Measurements from ENCODE around the gene STX8.
A peak's percentile ranks its signal among the peaks of the same experiment; 100 is the strongest.

STX8 gene

GRCh38 chr17:9512323-9513168, 63.1 kb downstream of the STX8 start:
- Mint-ChIP-seq H3K27me3 (no peaks in the 10 kb centered on the region), H3K27ac (no peak overlapping the region), H3K4me1 (ENCODE audit: low read depth) (peaks cover 9% of the 10 kb centered on the region), H3K9me3 (peaks cover 33% of the 10 kb centered on the region), H3K36me3 (ENCODE audit: low read depth) (peaks cover 18% of the 10 kb centered on the region), H3K4me3 (no peak overlapping the region)
- intact Hi-C loops (cut with micrococcal nuclease), result no loop called here

- Mint-ChIP-seq H3K27me3 (no peaks in the 10 kb centered on the region), H3K9me3 (peaks cover 35% of the 10 kb centered on the region), H3K4me3 (no peak overlapping the region), H3K36me3 (ENCODE audit: low read depth) (peaks cover 33% of the 10 kb centered on the region), H3K4me1 (ENCODE audit: low read depth) (peaks cover 9% of the 10 kb centered on the region), H3K27ac (no peak overlapping the region)
- intact Hi-C loops (cut with micrococcal nuclease), result no loop called here
Observed at GRCh38 chr17:9509236-9509816, 66.3 kb downstream of the STX8 start.

DNA sequence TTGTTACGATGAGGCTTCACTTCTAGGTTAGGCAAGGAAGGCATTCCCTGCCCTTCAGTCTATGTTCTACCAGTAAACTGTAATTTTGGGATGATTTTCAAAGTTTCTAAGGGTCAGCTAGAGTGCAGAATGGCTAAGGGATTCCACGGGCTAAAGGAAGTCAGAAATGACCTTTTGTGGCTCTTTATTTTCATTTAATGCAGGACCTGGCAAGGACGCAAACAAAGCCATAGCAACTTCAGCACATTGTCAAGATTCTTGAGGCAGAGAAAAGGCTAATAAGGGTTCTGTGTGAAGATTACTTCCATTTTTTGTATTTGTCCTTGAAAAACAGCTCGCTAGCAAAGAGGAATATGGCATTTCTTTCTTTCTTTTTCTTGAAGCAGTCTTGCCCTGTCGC, 76.6 kb downstream of the STX8 start:
- H3K27ac Mint-ChIP-seq, result no peak overlapping the region
- no peaks in the 10 kb centered on the region for H3K4me1 Mint-ChIP-seq (ENCODE audit: low read depth)
- H3K4me3 Mint-ChIP-seq, result no peak overlapping the region
- peaks cover 37% of the 10 kb centered on the region for H3K36me3 Mint-ChIP-seq (ENCODE audit: low read depth)
- intact Hi-C loops (cut with micrococcal nuclease), result no loop called here
- H3K27me3 Mint-ChIP-seq, result no peaks in the 10 kb centered on the region
- H3K9me3 Mint-ChIP-seq, result no peaks in the 10 kb centered on the region

GRCh38 chr17:9498490-9498889, 77.1 kb downstream of the STX8 start:
- Mint-ChIP-seq H3K27me3 (no peaks in the 10 kb centered on the region), H3K27ac (no peak overlapping the region), H3K9me3 (no peaks in the 10 kb centered on the region), H3K4me1 (ENCODE audit: low read depth) (no peaks in the 10 kb centered on the region), H3K4me3 (no peak overlapping the region), H3K36me3 (ENCODE audit: low read depth) (peaks cover 36% of the 10 kb centered on the region)
- intact Hi-C loops (cut with micrococcal nuclease), result no loop called here

GRCh38 chr17:9488556-9488955, 87.1 kb downstream of the STX8 start:
- H3K4me3 Mint-ChIP-seq, result no peak overlapping the region
- H3K9me3 Mint-ChIP-seq, result no peaks in the 10 kb centered on the region
- no peak overlapping the region for H3K27ac Mint-ChIP-seq
- H3K36me3 Mint-ChIP-seq (ENCODE audit: low read depth), result peaks cover 78% of the 10 kb centered on the region
- no peaks in the 10 kb centered on the region for H3K27me3 Mint-ChIP-seq
- H3K4me1 Mint-ChIP-seq (ENCODE audit: low read depth), result no peaks in the 10 kb centered on the region
- intact Hi-C loops (cut with micrococcal nuclease), result no loop called here

DNA sequence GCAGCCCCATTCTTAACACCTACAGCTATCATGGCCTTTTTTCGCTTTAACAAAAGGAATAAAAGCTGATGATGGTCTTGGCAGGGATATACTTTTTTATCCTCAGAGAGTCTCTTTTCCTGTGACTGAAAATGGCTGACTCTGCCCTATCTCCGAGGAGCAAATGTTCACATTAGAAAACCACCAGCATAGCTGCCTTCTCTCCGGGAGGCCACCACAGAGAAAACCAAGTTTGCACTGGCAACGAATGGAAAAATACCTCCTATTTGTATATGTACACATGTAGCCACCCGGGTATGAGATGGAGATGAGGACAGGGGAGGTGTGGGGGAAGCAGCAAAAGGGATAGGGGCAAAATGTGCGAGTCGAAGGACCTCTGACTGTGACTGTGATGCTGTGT, 88.2 kb downstream of the STX8 start:
- H3K27me3 Mint-ChIP-seq, result no peaks in the 10 kb centered on the region
- H3K27ac Mint-ChIP-seq, result no peak overlapping the region
- H3K36me3 Mint-ChIP-seq (ENCODE audit: low read depth), result peaks cover 67% of the 10 kb centered on the region
- no peaks in the 10 kb centered on the region for H3K4me1 Mint-ChIP-seq (ENCODE audit: low read depth)
- no peaks in the 10 kb centered on the region for H3K9me3 Mint-ChIP-seq
- no peak overlapping the region for H3K4me3 Mint-ChIP-seq
- intact Hi-C loops (cut with micrococcal nuclease), result no loop called here

DNA sequence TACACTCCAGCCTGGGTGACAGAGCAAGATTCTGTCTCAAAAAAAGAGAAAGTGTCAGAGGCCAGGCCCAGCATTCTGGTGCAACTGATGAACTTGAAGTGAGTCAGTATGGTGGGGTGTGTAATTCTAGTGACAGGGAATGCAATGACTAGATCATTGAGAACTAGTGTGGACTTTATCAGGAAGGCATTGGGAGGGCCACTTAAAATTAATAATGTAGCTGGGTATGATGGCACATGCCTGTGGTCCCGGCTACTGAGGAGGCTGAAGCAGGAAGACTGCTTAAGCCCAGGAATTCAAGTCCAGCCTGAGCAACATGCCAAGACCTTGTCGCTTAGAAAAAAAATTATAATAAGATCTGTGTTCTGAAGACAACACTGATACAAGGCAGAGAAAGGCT, 90.8 kb downstream of the STX8 start:
- H3K36me3 Mint-ChIP-seq (ENCODE audit: low read depth), result peaks cover 44% of the 10 kb centered on the region
- H3K4me1 Mint-ChIP-seq (ENCODE audit: low read depth), result no peaks in the 10 kb centered on the region
- intact Hi-C loops (cut with micrococcal nuclease), result no loop called here
- no peak overlapping the region for H3K27ac Mint-ChIP-seq
- H3K9me3 Mint-ChIP-seq, result no peaks in the 10 kb centered on the region
- no peak overlapping the region for H3K4me3 Mint-ChIP-seq
- no peaks in the 10 kb centered on the region for H3K27me3 Mint-ChIP-seq

GRCh38 chr17:9479964-9480363, 95.7 kb downstream of the STX8 start:
- Mint-ChIP-seq H3K4me3 (no peak overlapping the region), H3K4me1 (ENCODE audit: low read depth) (no peaks in the 10 kb centered on the region), H3K36me3 (ENCODE audit: low read depth) (peaks cover 17% of the 10 kb centered on the region), H3K9me3 (no peaks in the 10 kb centered on the region), H3K27ac (no peak overlapping the region), H3K27me3 (no peaks in the 10 kb centered on the region)
- intact Hi-C loops (cut with micrococcal nuclease), result no loop called here

- H3K27me3 Mint-ChIP-seq, result no peaks in the 10 kb centered on the region
- no peaks in the 10 kb centered on the region for H3K4me1 Mint-ChIP-seq (ENCODE audit: low read depth)
- H3K36me3 Mint-ChIP-seq (ENCODE audit: low read depth), result peaks cover 11% of the 10 kb centered on the region
- H3K9me3 Mint-ChIP-seq, result no peaks in the 10 kb centered on the region
- no peak overlapping the region for H3K4me3 Mint-ChIP-seq
- no peak overlapping the region for H3K27ac Mint-ChIP-seq
- intact Hi-C loops (cut with micrococcal nuclease), result no loop called here
Observed at GRCh38 chr17:9478889-9479288, 96.7 kb downstream of the STX8 start.

DNA sequence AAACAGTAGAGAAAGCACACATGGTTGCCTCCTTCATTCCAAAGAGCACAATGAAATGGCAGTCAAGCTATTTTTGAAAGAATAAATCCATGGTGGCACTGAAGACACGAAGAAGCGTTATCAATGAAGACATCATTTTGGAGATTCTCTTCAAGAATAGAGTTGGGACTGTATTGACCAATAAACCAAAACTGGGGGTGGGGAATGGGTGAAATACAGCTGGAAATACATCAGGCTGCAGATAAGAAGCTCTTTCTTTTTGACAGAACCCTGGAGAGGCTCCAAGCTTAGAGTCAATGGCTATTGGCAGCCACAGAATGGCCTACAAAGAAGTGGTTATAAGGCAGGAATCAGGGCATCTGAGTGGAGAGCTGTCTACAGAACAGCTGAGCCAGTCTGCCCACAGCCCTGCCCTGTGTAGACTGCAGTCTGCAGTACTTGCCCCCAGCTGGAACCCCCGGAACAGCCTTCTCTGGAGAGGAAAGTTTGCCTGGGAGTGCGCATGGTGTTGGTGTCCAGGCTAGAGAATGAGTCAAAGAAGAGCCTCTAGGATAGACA, 100.4 kb downstream of the STX8 start:
- no peaks in the 10 kb centered on the region for H3K27me3 Mint-ChIP-seq
- H3K27ac Mint-ChIP-seq, result no peak overlapping the region
- H3K4me3 Mint-ChIP-seq, result no peak overlapping the region
- no peaks in the 10 kb centered on the region for H3K9me3 Mint-ChIP-seq
- intact Hi-C loops (cut with micrococcal nuclease), result no loop called here
- peaks cover 3% of the 10 kb centered on the region for H3K4me1 Mint-ChIP-seq (ENCODE audit: low read depth)
- peaks cover 17% of the 10 kb centered on the region for H3K36me3 Mint-ChIP-seq (ENCODE audit: low read depth)

DNA sequence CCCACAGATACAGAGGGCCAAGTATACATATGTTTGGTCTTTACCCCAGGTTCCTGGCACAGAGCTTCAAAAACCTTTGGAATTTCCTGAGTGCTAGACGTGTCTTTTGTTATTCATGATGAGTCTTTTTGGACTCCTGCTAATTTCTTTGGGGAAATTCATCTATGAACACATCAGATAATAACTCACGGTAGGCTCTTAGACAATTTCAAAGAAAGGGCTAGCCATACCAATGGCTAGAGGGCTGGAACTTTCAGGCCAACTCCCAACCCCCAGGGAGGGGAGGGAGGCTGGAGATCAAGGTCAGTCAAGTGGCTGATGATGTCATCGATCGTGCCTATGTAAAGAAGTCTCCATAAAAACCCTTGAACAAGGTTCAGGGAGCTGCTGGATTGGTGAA, 101.9 kb downstream of the STX8 start:
- Mint-ChIP-seq H3K27ac (no peak overlapping the region), H3K4me3 (no peak overlapping the region), H3K4me1 (ENCODE audit: low read depth) (peaks cover 6% of the 10 kb centered on the region), H3K27me3 (no peaks in the 10 kb centered on the region), H3K36me3 (ENCODE audit: low read depth) (peaks cover 12% of the 10 kb centered on the region), H3K9me3 (no peaks in the 10 kb centered on the region)
- intact Hi-C loops (cut with micrococcal nuclease), result no loop called here

GRCh38 chr17:9472541-9472940, 103.1 kb downstream of the STX8 start:
- Mint-ChIP-seq H3K27me3 (no peaks in the 10 kb centered on the region), H3K4me1 (ENCODE audit: low read depth) (peaks cover 6% of the 10 kb centered on the region), H3K9me3 (no peaks in the 10 kb centered on the region), H3K27ac (no peak overlapping the region), H3K4me3 (no peak overlapping the region), H3K36me3 (ENCODE audit: low read depth) (peaks cover 12% of the 10 kb centered on the region)
- intact Hi-C loops (cut with micrococcal nuclease), result no loop called here

DNA sequence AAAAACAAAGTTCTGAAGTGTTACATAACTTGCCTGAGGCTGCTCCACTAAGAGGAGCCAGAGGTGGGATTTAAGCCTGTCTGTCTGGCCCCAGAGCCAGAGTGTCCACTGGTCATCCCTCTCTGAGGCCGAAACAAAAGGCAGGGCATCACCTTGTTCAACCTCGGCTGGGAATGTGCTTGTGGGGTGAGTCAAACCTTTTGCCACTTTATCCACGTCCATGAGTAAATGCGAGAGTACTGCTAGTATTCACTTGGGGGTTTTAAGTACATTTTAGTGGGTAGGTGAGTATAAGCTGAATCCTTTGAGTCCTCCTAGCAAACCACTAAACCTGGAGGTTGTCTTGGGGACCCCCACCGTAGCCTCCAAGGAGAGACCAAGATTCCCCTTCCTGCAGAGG, 103.5 kb downstream of the STX8 start:
- Mint-ChIP-seq H3K9me3 (no peaks in the 10 kb centered on the region), H3K4me3 (no peak overlapping the region), H3K4me1 (ENCODE audit: low read depth) (peaks cover 6% of the 10 kb centered on the region), H3K36me3 (ENCODE audit: low read depth) (peaks cover 12% of the 10 kb centered on the region), H3K27me3 (no peaks in the 10 kb centered on the region), H3K27ac (no peak overlapping the region)
- intact Hi-C loops (cut with micrococcal nuclease), result no loop called here

GRCh38 chr17:9470171-9470570, 105.4 kb downstream of the STX8 start:
- Mint-ChIP-seq H3K36me3 (ENCODE audit: low read depth) (peaks cover 7% of the 10 kb centered on the region), H3K4me1 (ENCODE audit: low read depth) (peaks cover 6% of the 10 kb centered on the region), H3K27me3 (no peaks in the 10 kb centered on the region), H3K27ac (peak overlapping the region; percentile 38), H3K4me3 (no peak overlapping the region), H3K9me3 (no peaks in the 10 kb centered on the region)
- intact Hi-C loops (cut with micrococcal nuclease), result no loop called here

Data from dendritic cell treated with granulocyte-macrophage colony-stimulating factor and Interleukin-4, amounts not matched to agents 40 ng/mL and 50 ng/mL, for 4 days (primary cell).